ENCODE measurements around the gene NKRF.

- no peak for TF ChIP-seq CTCF (conservative IDR thresholded peaks at IDR 0.05; ENCODE audit: low read depth, low read length)
- no peak for TF ChIP-seq EZH2 (IDR thresholded peaks at IDR 0.05; ENCODE audit: borderline replicate concordance, low read depth, low read length, poor library complexity, severe bottlenecking)
Observed at GRCh38 chrX:119606280-119607017, at the start of gene NKRF.
